Measurements from ENCODE around the gene BAK1. TPM values are rescaled to one million over a fixed set of nuclear protein-coding genes. Genes with fewer than 3 reads are reported as not detected.
"Not testable (repeated sequence)": the region's sequence is repeated elsewhere in the genome, so short reads cannot be mapped to it uniquely, and the experiment has no call there.

The BAK1 gene
- total RNA-seq, 1 experiment from 2014 or later: 31.5 TPM

DNA sequence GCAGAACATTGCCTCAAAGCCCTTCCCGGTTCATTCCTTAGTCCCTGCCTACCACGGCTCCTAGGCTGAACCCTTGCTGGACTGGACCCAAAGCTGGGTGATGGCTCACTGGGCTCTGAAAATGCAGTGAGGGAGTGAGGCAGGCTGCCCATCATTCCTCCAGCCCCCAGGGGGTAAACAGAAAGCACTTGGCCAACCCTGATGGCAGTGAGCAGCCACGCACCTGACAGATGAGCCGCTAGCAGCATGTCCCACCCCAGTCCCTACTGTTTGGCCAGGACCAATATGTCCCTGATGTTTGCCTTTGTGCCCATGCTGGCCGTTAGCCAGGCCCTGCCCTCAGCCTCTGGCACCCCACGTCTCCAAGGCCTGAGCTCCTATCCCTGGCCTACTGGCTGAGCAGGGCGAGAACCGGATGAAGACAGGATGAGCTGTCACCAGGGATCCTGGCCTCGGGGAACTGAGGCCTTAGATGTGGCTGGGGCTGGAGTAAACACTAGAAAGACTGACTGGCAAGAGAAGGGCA is 19.4 kb upstream of the BAK1 start:
- CTCF ChIA-PET: interaction anchor here (1.0 kb wide), 2 partner anchors 13 to 33 kb away, joined by 3 read pairs; no protein-coding TSS in a partner anchor
- H3K36me3 ChIP-seq (ENCODE audit: control insufficient read depth, insufficient read depth, low read length): no peaks in the 10 kb centered on the region
- POLR2A ChIA-PET: no interaction called here
- no TSS peak for BruUV-seq (replicated peaks)
- DNase-seq (ENCODE audit: low read depth, low spot score) (no peak), ATAC-seq (peak; percentile 73)
- no peak for TF ChIP-seq POLR2AphosphoS5 (IDR thresholded peaks at IDR 0.05; ENCODE audit: low read depth, low read length)
- TF ChIP-seq, protein P1, sequence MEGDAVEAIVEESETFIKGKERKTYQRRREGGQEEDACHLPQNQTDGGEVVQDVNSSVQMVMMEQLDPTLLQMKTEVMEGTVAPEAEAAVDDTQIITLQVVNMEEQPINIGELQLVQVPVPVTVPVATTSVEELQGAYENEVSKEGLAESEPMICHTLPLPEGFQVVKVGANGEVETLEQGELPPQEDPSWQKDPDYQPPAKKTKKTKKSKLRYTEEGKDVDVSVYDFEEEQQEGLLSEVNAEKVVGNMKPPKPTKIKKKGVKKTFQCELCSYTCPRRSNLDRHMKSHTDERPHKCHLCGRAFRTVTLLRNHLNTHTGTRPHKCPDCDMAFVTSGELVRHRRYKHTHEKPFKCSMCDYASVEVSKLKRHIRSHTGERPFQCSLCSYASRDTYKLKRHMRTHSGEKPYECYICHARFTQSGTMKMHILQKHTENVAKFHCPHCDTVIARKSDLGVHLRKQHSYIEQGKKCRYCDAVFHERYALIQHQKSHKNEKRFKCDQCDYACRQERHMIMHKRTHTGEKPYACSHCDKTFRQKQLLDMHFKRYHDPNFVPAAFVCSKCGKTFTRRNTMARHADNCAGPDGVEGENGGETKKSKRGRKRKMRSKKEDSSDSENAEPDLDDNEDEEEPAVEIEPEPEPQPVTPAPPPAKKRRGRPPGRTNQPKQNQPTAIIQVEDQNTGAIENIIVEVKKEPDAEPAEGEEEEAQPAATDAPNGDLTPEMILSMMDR (IDR thresholded peaks at IDR 0.05): no peak
- TF ChIP-seq SIN3A (IDR thresholded peaks at IDR 0.05; ENCODE audit: borderline replicate concordance, insufficient read depth, low read depth, low read length): no peak
- TF ChIP-seq TCF7L2 (IDR thresholded peaks at IDR 0.05; ENCODE audit: low read depth, low read length): no peak
- TF ChIP-seq, protein P2, sequence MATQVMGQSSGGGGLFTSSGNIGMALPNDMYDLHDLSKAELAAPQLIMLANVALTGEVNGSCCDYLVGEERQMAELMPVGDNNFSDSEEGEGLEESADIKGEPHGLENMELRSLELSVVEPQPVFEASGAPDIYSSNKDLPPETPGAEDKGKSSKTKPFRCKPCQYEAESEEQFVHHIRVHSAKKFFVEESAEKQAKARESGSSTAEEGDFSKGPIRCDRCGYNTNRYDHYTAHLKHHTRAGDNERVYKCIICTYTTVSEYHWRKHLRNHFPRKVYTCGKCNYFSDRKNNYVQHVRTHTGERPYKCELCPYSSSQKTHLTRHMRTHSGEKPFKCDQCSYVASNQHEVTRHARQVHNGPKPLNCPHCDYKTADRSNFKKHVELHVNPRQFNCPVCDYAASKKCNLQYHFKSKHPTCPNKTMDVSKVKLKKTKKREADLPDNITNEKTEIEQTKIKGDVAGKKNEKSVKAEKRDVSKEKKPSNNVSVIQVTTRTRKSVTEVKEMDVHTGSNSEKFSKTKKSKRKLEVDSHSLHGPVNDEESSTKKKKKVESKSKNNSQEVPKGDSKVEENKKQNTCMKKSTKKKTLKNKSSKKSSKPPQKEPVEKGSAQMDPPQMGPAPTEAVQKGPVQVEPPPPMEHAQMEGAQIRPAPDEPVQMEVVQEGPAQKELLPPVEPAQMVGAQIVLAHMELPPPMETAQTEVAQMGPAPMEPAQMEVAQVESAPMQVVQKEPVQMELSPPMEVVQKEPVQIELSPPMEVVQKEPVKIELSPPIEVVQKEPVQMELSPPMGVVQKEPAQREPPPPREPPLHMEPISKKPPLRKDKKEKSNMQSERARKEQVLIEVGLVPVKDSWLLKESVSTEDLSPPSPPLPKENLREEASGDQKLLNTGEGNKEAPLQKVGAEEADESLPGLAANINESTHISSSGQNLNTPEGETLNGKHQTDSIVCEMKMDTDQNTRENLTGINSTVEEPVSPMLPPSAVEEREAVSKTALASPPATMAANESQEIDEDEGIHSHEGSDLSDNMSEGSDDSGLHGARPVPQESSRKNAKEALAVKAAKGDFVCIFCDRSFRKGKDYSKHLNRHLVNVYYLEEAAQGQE (IDR thresholded peaks at IDR 0.05; ENCODE audit: insufficient read depth in 1 of 2, low read depth in 2 of 2, low read length in 1 of 2): no peak
- in situ Hi-C loops (cut with HindIII; ENCODE audit: low pct_unique_long_range_greater_than_20kb, low sequenced_read_pairs): no loop called here
- intact Hi-C loops (cut with micrococcal nuclease; ENCODE audit: unreplicated experiment): no loop called here
- no peaks in the 10 kb centered on the region for H3K9me3 ChIP-seq (ENCODE audit: control insufficient read depth, insufficient read depth, low read depth, low read length)
- H3K27ac ChIP-seq (ENCODE audit: low read length): no peak overlapping the region
- no peak overlapping the region for H3K4me3 ChIP-seq (ENCODE audit: low read depth in 2 of 2, low read length in 2 of 2)
- H3K27me3 ChIP-seq (ENCODE audit: control insufficient read depth, insufficient read depth, low read length): no peaks in the 10 kb centered on the region
- H3K4me1 ChIP-seq (ENCODE audit: control insufficient read depth, insufficient read depth, low read length): 0 out of 2 replicates have a peak, but pooled peaks cover 3% of the 10 kb centered on the region

DNA sequence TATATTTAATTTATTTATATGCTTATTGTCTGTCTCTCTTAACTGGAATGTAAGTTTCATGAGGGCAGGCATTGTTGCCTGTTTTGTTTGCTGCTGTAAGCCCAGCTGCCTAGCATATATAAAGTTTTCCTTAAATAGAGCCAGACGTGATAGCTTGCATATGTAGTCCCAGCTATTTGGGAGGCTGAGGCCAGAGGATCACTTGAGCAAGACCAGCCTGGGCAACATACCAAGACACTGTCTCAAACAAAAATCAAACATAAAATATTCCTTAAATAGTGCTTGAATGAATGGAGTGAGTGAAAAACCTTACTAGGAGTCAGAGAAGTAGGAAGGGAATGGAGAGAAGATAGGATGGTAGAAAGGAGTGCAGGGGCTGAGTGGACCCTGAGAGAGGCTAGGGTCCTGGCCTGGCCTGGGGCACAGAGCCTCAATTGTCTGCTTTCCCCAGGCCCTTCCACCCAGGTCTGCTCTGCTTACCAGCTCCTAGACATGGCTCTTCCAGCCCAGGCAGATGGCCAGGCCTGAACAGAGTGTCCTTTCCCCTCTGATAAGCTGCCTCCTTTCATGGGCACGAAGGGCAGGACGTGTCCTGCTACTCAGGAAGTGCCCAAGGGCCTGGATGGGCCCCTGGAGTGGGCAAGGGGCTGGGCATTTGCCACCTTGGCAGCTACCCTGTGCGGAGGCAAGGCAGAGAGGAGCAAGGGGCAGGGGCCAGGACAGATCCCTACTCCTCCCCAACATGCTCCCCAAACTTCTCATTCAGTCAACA is 17.7 kb upstream of the BAK1 start:
- TF ChIP-seq POLR2AphosphoS5 (IDR thresholded peaks at IDR 0.05; ENCODE audit: low read depth, low read length) (no peak), SIN3A (IDR thresholded peaks at IDR 0.05; ENCODE audit: borderline replicate concordance, insufficient read depth, low read depth, low read length) (no peak), TCF7L2 (IDR thresholded peaks at IDR 0.05; ENCODE audit: low read depth, low read length) (no peak)
- TF ChIP-seq, protein P2 (IDR thresholded peaks at IDR 0.05; ENCODE audit: insufficient read depth in 1 of 2, low read depth in 2 of 2, low read length in 1 of 2): no peak
- TF ChIP-seq, protein P1 (IDR thresholded peaks at IDR 0.05): no peak
- Histone ChIP-seq H3K9me3 (ENCODE audit: control insufficient read depth, insufficient read depth, low read depth, low read length) (no peaks in the 10 kb centered on the region), H3K4me3 (ENCODE audit: low read depth in 2 of 2, low read length in 2 of 2) (no peak overlapping the region), H3K27ac (ENCODE audit: low read length) (no peak overlapping the region; the same call in 1 of the 2 replicates), H3K4me1 (ENCODE audit: control insufficient read depth, insufficient read depth, low read length) (peaks cover 11% of the 10 kb centered on the region; the same call in 1 of the 2 replicates), H3K36me3 (ENCODE audit: control insufficient read depth, insufficient read depth, low read length) (no peaks in the 10 kb centered on the region), H3K27me3 (ENCODE audit: control insufficient read depth, insufficient read depth, low read length) (no peaks in the 10 kb centered on the region)
- intact Hi-C loops (cut with micrococcal nuclease; ENCODE audit: unreplicated experiment) (no loop called here), in situ Hi-C loops (cut with HindIII; ENCODE audit: low pct_unique_long_range_greater_than_20kb, low sequenced_read_pairs) (no loop called here)
- POLR2A ChIA-PET: interaction anchor here (0.6 kb wide), 1 partner anchor 25 kb away, joined by 13 read pairs; no protein-coding TSS in a partner anchor
- no TSS peak for BruUV-seq (replicated peaks)
- ATAC-seq (no peak), DNase-seq (ENCODE audit: low read depth, low spot score) (no peak)
- CTCF ChIA-PET: interaction anchor here (0.5 kb wide), 1 partner anchor 14 kb away, joined by 3 read pairs; no protein-coding TSS in a partner anchor

DNA sequence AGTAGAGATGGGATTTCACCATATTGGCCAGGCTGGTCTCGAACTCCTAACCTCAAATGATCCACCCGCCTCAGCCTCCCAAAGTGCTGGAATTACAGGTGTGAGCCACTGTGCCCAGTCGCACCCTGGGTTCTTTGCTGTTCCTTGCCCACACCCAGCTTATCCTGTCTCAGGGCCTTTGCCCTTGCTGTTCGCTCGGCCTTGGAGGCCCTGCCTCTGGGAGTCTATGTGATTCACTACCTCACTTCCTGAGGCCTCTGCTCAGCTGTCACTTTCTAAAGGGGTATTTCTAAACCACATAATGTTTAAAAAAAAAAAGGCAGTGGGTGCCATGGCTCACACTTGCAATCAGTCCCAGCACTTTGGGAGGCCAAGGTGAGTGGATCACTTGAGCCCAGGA is 16.8 kb upstream of the BAK1 start:
- H3K36me3 ChIP-seq (ENCODE audit: control insufficient read depth, insufficient read depth, low read length); POLR2A ChIA-PET; ATAC-seq; CTCF ChIA-PET; H3K9me3 ChIP-seq (ENCODE audit: control insufficient read depth, insufficient read depth, low read depth, low read length); BruUV-seq (replicated peaks); intact Hi-C loops (cut with micrococcal nuclease; ENCODE audit: unreplicated experiment); in situ Hi-C loops (cut with HindIII; ENCODE audit: low pct_unique_long_range_greater_than_20kb, low sequenced_read_pairs); H3K27me3 ChIP-seq (ENCODE audit: control insufficient read depth, insufficient read depth, low read length); DNase-seq (ENCODE audit: low read depth, low spot score); H3K4me3 ChIP-seq (ENCODE audit: low read depth in 2 of 2, low read length in 2 of 2); H3K27ac ChIP-seq (ENCODE audit: low read length): not testable (repeated sequence)
- peaks cover 13% of the 10 kb centered on the region; the same call in 1 of the 2 replicates for H3K4me1 ChIP-seq (ENCODE audit: control insufficient read depth, insufficient read depth, low read length)
